HUDEP-2 (cell line): ENCODE data around the gene DHRS1.
A peak's percentile ranks its signal among the peaks of the same experiment; 100 is the strongest.

Experiments
- DNase-seq, 76 experiments: peaks; one replicate each; lab custom pipeline; 2025; ENCODE audit not compliant: unreplicated experiment in 76 of 76; lab: John Stamatoyannopoulos, UW

Gene DHRS1

GRCh38 chr14:24329073-24329663 lies 29.6 kb upstream of the DHRS1 start:
- no peak for DNase-seq

- DNase-seq, result peak in 20 of 76 experiments; percentile 7 to 56 (median 25)
Observed at GRCh38 chr14:24327914-24328313, 28.3 kb upstream of the DHRS1 start.

- no peak for DNase-seq
Observed at GRCh38 chr14:24327303-24327702, 27.7 kb upstream of the DHRS1 start.

DNA sequence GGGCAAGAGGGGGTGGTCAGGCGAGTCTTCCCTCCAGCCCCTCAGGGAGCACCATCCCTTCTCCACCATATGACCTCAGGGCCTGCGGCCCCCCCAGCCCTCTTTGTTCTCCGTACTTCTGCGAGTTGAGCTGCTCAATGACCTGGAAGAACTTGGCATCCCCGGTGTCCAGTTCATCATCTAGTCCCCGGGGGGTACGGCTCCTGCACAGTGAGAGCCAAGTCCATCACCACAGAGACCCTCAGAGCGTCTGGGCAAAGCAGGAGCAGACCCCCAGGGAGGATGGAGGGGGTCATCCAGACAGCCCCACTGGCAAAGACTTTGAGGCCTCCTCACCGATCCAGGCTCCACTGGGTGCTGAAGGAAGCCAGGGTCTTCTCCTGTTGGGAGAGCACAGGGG lies 26.4 kb upstream of the DHRS1 start:
- no peak for DNase-seq

DNA sequence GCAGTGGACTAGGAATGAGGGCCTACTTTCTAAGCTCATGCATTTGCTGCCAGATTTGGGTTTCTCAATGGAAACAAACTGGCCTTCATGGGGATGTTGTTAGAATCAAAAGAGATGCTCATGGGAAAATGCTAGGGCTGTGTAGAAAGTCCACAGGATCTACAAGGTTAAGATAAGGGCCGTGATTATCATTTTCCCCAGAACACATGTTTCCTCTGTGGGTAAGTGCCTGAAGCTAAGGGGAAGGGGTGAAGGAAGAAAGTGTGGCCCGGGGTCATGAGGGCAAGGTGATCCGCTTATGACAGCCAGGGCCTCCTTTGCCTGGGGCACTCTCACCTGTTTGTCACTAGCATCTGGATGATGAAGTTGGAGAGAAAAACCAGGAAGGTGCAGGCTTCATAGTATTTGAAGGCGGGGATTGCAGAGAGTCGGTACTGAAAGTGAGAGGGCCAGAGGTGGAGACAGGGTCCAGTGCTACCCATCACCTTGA lies 25.5 kb upstream of the DHRS1 start:
- DNase-seq, result no peak

- DNase-seq, result no peak
Observed at GRCh38 chr14:24324024-24324423, 24.4 kb upstream of the DHRS1 start.

DNA sequence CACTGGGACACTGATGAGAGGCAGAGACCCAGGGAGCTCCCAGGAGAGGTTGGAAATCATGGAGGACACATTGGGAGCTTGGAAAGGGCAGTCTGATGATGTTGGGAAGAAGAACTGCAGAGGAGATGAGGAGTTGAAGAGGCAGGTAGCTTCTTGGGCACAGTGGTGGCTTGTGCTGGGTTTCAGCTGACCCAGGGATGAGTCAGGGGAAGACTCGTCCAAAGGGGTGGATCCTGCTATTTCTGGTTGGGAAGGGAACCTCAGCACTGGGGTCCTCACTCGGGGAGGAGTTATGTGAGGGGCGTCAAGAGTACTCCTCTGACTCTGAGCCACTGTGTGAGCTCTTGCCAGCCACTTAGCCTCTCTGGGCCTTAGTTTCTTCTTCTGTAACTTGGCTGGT lies 23.8 kb upstream of the DHRS1 start:
- no peak for DNase-seq

- DNase-seq, result no peak
Observed at GRCh38 chr14:24322672-24323071, 23.1 kb upstream of the DHRS1 start.

- DNase-seq, result no peak
Observed at GRCh38 chr14:24321212-24321975, 21.8 kb upstream of the DHRS1 start.

DNA sequence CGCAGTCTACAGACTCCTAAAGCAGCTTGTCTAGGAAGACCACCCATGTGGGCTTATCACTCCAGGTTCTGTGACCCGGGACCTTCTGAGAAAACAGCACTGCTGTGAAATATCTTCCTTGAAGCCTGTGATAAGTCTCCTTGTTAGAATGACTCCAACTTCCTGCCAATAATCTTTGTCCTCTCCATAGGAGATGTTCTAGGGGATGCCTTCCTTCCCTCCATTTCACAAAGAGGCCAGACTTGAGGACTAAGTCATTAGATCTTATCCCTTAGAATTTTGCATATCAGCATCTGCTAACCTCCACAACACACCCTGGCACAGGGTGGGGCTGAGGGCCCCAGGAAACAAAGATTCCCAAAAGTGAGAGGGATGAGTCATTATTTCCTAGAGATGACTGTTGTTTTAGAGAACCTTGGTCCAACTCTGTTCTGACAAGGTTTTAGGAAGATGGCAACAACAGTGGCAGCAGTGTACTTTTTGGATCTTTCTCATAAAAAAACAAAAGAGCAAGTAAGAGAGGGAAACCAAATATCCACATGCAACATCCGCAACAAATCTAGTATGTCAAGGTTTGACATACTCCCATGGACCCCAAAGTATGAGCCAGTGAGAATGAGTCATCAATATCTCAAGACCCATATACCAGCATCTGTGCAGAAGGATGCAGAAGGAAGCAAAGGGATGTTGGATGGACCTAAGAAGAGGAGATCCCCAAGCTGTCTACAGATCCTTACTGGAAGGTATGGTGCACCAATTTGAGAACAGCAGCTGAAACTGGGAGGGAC lies 17.8 kb upstream of the DHRS1 start:
- peak in 1 of 76 experiments; percentile 2 for DNase-seq

- DNase-seq, result peak in 1 of 76 experiments; percentile 10
Observed at GRCh38 chr14:24316597-24316950, 17.0 kb upstream of the DHRS1 start.

- DNase-seq, result peak in 10 of 76 experiments; percentile 4 to 65 (median 36)
Observed at GRCh38 chr14:24315807-24316596, 16.4 kb upstream of the DHRS1 start.

GRCh38 chr14:24315243-24315806 lies 15.7 kb upstream of the DHRS1 start:
- no peak for DNase-seq

DNA sequence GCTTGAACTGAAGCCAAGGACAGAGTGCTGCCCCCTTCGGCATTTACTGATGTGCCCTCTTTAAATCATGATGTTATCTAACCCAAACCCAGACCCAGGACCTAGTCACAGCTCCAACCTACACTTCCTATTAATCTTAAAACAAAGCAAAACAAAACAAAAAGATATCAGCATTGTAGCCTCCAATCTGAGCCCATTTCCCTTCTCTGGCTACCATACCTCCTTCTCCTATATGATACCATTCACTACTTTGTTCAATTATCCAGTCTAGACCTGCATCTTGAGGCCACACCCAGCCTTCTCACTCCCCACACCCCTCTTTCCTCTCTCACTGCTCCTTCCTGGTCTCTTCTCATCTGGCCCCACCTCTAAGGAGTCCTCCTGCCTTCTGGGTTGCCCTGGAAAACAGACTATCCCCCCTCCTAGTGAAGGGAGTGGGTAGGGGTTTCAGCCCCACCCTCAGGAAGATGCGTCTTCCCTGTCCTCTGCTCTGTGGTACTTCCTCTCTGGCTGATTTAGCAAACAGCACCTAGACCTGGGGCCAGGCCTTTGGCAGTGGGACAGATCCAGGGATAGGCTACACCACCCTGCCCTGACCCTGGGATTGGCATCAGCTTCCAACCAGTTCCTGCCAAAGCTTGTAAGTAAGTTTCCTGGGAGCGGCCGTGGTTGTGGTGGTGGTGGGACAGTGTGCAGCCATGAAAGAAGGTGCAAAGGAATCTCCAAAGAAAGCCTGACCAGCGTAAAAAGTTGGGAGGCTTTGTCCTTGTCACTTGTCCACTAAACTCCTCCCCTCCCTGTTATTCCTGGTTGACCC lies 15.0 kb upstream of the DHRS1 start:
- no peak for DNase-seq

DNA sequence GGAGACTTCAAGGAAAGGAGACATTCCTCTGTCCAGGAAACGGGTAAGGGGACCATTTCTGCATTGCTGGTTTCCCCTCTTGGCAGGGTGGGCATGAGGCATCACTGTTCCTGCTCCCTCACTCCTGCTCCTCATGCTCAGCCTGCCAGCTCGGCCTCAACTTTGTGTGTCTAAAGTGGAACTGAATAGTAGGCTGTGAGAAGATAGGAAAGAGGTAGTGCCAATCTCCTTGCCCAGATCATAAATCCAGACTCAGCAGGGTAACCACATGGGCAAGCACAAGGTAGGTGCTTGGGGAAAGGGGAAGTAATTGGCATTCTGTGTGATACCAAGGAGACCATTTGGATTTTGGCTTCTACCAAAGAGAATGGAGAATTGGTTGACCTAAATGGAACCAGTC lies 14.3 kb upstream of the DHRS1 start:
- DNase-seq, result no peak

- DNase-seq, result no peak
Observed at GRCh38 chr14:24312736-24313507, 13.3 kb upstream of the DHRS1 start.

- DNase-seq, result no peak
Observed at GRCh38 chr14:24311837-24312615, 12.4 kb upstream of the DHRS1 start.
